K562 (cell line): ENCODE data around the gene ANO2.

Experiments used
- CBX2 ChIP-seq: fragments of 200-600 bp; sonication (generic); IDR thresholded peaks from one replicate; pipeline ENCODE4 v1.6.1; 2012; ENCODE audit warnings: mild to moderate bottlenecking, low read length, inconsistent platforms; ENCODE audit not compliant: insufficient read depth, poor library complexity, severe bottlenecking
- CC2D1A ChIP-seq: fragments of 450-650 bp; IDR thresholded peaks from 2 replicates; pipeline ENCODE4 v1.6.1; 2017; ENCODE audit warnings: mild to moderate bottlenecking
- HNRNPH1 ChIP-seq: fragments of 200-400 bp; formaldehyde crosslinking; optimal IDR thresholded peaks from 2 replicates; pipeline ENCODE3; 2017; ENCODE audit warnings: low read depth, mild to moderate bottlenecking, low read length, moderate library complexity
- RCOR1 ChIP-seq, 2 experiments: IDR thresholded peaks; 2 replicates each; pipeline ENCODE4 v1.6.1; 2012; ENCODE audit warnings: low read depth in 2 of 2, low read length in 2 of 2, borderline replicate concordance in 1 of 2, improper control_type of control experiment in 1 of 2
- ZNF445 ChIP-seq: fragments of 250-450 bp; sonication (Bioruptor Pico); IDR thresholded peaks from 2 replicates; pipeline ENCODE4 v1.4.0; 2020; ENCODE audit warnings: low read depth, mild to moderate bottlenecking, moderate library complexity
- TF ChIP-seq, protein P1 (sequence below): fragments of 450-650 bp; formaldehyde crosslinking; IDR thresholded peaks from 2 replicates; pipeline ENCODE4 v1.4.0; 2020; ENCODE audit warnings: mild to moderate bottlenecking, moderate library complexity
- TF ChIP-seq, protein P2 (sequence below): IDR thresholded peaks from 2 replicates; pipeline ENCODE4 v1.6.1; 2011; ENCODE audit warnings: borderline replicate concordance, low read depth, mild to moderate bottlenecking, moderate library complexity, low read length; ENCODE audit not compliant: insufficient read depth, poor library complexity, severe bottlenecking
- TF ChIP-seq, protein P3 (sequence below), 3 experiments: IDR thresholded peaks in 2 of 3; conservative IDR thresholded peaks in 1 of 3; 2 replicates each; pipeline ENCODE4 v1.5.1; 2011 to 2012; ENCODE audit warnings: low read length in 3 of 3, mild to moderate bottlenecking in 3 of 3, control low read depth in 2 of 3, improper control_type of control experiment in 1 of 3, inconsistent platforms in 1 of 3, low read depth in 1 of 3, mixed read lengths in 1 of 3, moderate library complexity in 1 of 3; ENCODE audit not compliant: insufficient read depth in 2 of 3
- TF ChIP-seq, protein P4 (sequence below), 2 experiments: fragments of 450-650 bp in 1 of 2; sonication (generic) in 1 of 2; formaldehyde crosslinking in 1 of 2; IDR thresholded peaks in 1 of 2; conservative IDR thresholded peaks in 1 of 2; 2 replicates each; pipeline versions ENCODE4 v1.6.1 to v1.8.1; 2016 to 2023; ENCODE audit warnings: mild to moderate bottlenecking in 2 of 2, moderate library complexity in 2 of 2, inconsistent platforms in 1 of 2, missing genetic modification reagents in 1 of 2

DNA sequence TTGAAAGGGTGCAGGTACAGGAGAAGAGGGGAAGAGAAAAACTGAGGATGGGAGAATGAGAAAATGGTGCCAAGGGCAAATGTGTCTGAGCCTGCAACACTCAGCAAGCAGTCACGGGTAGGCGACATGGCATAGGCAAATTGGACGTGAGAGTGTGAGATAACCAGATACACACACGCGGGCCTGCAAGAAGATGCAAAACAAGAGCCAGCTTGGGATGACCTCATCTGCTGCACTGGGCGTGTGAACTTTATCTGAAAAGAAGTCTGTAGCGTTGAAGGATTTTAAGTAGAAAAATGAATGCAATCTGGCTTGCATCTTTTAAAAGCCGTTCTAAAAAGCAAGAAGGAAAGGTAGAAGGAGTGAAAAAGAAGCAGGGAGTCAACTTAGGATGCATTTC, 352.7 kb downstream of the ANO2 start:
- TF ChIP-seq, protein P1, sequence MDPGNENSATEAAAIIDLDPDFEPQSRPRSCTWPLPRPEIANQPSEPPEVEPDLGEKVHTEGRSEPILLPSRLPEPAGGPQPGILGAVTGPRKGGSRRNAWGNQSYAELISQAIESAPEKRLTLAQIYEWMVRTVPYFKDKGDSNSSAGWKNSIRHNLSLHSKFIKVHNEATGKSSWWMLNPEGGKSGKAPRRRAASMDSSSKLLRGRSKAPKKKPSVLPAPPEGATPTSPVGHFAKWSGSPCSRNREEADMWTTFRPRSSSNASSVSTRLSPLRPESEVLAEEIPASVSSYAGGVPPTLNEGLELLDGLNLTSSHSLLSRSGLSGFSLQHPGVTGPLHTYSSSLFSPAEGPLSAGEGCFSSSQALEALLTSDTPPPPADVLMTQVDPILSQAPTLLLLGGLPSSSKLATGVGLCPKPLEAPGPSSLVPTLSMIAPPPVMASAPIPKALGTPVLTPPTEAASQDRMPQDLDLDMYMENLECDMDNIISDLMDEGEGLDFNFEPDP, result no peak
- TF ChIP-seq, protein P2, sequence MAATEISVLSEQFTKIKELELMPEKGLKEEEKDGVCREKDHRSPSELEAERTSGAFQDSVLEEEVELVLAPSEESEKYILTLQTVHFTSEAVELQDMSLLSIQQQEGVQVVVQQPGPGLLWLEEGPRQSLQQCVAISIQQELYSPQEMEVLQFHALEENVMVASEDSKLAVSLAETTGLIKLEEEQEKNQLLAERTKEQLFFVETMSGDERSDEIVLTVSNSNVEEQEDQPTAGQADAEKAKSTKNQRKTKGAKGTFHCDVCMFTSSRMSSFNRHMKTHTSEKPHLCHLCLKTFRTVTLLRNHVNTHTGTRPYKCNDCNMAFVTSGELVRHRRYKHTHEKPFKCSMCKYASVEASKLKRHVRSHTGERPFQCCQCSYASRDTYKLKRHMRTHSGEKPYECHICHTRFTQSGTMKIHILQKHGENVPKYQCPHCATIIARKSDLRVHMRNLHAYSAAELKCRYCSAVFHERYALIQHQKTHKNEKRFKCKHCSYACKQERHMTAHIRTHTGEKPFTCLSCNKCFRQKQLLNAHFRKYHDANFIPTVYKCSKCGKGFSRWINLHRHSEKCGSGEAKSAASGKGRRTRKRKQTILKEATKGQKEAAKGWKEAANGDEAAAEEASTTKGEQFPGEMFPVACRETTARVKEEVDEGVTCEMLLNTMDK, result no peak
- TF ChIP-seq CBX2, result no peak
- TF ChIP-seq HNRNPH1, result no peak
- no peak for TF ChIP-seq RCOR1 (IDR thresholded peaks at IDR 0.05; ENCODE audit: borderline replicate concordance in 1 of 2, low read depth in 2 of 2, low read length in 2 of 2)
- TF ChIP-seq, protein P3, sequence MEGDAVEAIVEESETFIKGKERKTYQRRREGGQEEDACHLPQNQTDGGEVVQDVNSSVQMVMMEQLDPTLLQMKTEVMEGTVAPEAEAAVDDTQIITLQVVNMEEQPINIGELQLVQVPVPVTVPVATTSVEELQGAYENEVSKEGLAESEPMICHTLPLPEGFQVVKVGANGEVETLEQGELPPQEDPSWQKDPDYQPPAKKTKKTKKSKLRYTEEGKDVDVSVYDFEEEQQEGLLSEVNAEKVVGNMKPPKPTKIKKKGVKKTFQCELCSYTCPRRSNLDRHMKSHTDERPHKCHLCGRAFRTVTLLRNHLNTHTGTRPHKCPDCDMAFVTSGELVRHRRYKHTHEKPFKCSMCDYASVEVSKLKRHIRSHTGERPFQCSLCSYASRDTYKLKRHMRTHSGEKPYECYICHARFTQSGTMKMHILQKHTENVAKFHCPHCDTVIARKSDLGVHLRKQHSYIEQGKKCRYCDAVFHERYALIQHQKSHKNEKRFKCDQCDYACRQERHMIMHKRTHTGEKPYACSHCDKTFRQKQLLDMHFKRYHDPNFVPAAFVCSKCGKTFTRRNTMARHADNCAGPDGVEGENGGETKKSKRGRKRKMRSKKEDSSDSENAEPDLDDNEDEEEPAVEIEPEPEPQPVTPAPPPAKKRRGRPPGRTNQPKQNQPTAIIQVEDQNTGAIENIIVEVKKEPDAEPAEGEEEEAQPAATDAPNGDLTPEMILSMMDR (IDR thresholded peaks at IDR 0.05 in 2 of 3, conservative IDR thresholded peaks at IDR 0.05 in 1 of 3; ENCODE audit: insufficient read depth in 2 of 3, low read depth in 1 of 3, low read length in 3 of 3), result no peak
- TF ChIP-seq ZNF445 (CRISPR knock-in tag), result no peak
- TF ChIP-seq, protein P4, sequence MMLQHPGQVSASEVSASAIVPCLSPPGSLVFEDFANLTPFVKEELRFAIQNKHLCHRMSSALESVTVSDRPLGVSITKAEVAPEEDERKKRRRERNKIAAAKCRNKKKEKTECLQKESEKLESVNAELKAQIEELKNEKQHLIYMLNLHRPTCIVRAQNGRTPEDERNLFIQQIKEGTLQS (IDR thresholded peaks at IDR 0.05), result peak; percentile 41; the same call in 1 of the 2 replicates
- TF ChIP-seq, protein P4 (CRISPR knock-in tag; conservative IDR thresholded peaks at IDR 0.05), result no peak
- TF ChIP-seq CC2D1A, result no peak
